ENCODE measurements around the gene TDRD3. TPM values are rescaled to one million over a fixed set of nuclear protein-coding genes. Genes with fewer than 3 reads are reported as not detected.

Gene TDRD3
- total RNA-seq, 1 experiment from 2014 or later, result 10.8 TPM

DNA sequence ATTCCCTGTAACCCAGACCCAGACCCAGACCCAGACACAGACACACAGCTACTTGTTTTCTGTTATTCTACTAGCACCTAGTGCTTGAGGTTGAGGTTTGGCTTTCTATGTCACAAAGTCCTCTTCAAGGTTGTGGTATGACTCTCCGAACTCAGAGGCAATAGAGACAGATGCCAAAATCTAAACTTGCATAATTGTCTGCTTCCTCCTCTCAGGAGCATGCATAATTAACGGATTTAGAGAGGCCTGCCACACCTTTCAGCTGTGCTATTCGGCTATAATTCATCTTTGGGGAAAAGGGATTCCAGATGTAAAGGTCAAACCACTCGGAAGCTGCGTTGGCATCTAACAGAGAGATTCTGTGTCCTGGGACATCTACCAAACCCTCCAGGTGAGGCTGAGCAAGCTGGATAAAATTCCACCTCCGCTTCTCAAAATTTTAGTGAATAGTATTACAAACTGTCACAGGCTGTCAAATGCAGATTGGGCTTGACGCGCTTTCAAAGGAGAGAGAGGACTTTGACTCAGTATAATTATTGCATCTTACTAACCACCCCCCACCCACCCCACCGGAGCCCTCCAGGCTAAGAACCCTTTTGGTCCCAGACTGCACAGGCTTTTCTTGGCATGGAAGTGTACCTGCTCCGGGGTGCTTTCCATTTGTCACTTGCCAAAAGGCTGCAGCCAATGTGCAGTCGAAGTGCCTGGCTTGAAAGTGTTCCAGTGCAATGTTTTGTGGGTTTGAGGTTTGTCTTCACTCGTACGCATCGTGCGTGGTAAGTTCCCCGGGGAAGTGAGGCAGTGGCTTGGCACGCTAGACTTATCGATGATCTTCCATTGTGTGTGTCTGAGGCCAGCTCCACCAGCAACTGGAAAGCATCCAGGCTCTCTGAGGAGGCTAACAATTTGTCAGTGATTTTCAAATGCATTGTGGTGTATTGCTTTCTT, 194.1 kb downstream of the TDRD3 start:
- H3K4me3 ChIP-seq (ENCODE audit: low read depth in 2 of 2, low read length in 2 of 2), result no peak overlapping the region

DNA sequence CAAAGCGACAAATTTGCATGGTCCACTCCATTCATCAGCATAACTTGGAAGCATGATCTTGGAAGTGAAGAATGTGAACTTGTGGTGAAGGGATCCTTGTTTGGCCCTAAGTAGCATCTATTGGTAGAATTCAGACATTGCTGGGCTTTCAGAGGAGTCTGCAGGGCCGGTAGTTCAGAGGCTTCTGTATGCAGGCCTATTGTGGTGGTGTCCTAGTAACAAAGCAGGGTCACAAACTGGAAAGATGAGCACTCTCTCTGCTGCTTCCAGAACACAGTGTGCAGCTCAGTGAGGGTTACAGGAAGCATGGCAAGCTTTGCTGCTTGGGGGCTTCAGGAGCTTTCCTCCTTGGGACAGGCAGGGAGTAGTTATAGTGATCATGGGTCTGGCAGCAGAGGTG, 206.0 kb downstream of the TDRD3 start:
- H3K4me3 ChIP-seq (ENCODE audit: low read depth in 2 of 2, low read length in 2 of 2), result no peak overlapping the region
- no peaks in the 10 kb centered on the region for H3K36me3 ChIP-seq (ENCODE audit: control insufficient read depth, insufficient read depth, low read length)
- no peaks in the 10 kb centered on the region for H3K9me3 ChIP-seq (ENCODE audit: control insufficient read depth, insufficient read depth, low read depth, low read length)
- H3K4me1 ChIP-seq (ENCODE audit: control insufficient read depth, insufficient read depth, low read length), result no peaks in the 10 kb centered on the region
- intact Hi-C loops (cut with micrococcal nuclease; ENCODE audit: unreplicated experiment) (no loop called here), in situ Hi-C loops (cut with HindIII; ENCODE audit: low pct_unique_long_range_greater_than_20kb, low sequenced_read_pairs) (no loop called here)
- no peaks in the 10 kb centered on the region for H3K27me3 ChIP-seq (ENCODE audit: control insufficient read depth, insufficient read depth, low read length)
- TF ChIP-seq, protein P1, sequence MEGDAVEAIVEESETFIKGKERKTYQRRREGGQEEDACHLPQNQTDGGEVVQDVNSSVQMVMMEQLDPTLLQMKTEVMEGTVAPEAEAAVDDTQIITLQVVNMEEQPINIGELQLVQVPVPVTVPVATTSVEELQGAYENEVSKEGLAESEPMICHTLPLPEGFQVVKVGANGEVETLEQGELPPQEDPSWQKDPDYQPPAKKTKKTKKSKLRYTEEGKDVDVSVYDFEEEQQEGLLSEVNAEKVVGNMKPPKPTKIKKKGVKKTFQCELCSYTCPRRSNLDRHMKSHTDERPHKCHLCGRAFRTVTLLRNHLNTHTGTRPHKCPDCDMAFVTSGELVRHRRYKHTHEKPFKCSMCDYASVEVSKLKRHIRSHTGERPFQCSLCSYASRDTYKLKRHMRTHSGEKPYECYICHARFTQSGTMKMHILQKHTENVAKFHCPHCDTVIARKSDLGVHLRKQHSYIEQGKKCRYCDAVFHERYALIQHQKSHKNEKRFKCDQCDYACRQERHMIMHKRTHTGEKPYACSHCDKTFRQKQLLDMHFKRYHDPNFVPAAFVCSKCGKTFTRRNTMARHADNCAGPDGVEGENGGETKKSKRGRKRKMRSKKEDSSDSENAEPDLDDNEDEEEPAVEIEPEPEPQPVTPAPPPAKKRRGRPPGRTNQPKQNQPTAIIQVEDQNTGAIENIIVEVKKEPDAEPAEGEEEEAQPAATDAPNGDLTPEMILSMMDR (IDR thresholded peaks at IDR 0.05), result no peak
- TF ChIP-seq REST (IDR thresholded peaks at IDR 0.05; ENCODE audit: insufficient read depth in 1 of 2, low read depth in 2 of 2, low read length in 1 of 2) (no peak), POLR2AphosphoS5 (IDR thresholded peaks at IDR 0.05; ENCODE audit: low read depth, low read length) (no peak), SIN3A (IDR thresholded peaks at IDR 0.05; ENCODE audit: borderline replicate concordance, insufficient read depth, low read depth, low read length) (no peak), TCF7L2 (IDR thresholded peaks at IDR 0.05; ENCODE audit: low read depth, low read length) (no peak)
- no peak for DNase-seq (ENCODE audit: low read depth, low spot score)
- no peak for ATAC-seq
- no TSS peak for BruUV-seq (replicated peaks)
- H3K27ac ChIP-seq (ENCODE audit: low read length), result no peak overlapping the region
- ChIA-PET CTCF (interaction anchor here (0.6 kb wide), 1 partner anchor 220 kb away, joined by 7 read pairs; no protein-coding TSS in a partner anchor), POLR2A (no interaction called here)

More for the DNA sequence above, 194.1 kb downstream of the TDRD3 start:
- ChIA-PET CTCF (no interaction called here), POLR2A (no interaction called here)
- TF ChIP-seq POLR2AphosphoS5 (IDR thresholded peaks at IDR 0.05; ENCODE audit: low read depth, low read length) (no peak), TCF7L2 (IDR thresholded peaks at IDR 0.05; ENCODE audit: low read depth, low read length) (no peak), SIN3A (IDR thresholded peaks at IDR 0.05; ENCODE audit: borderline replicate concordance, insufficient read depth, low read depth, low read length) (no peak), REST (IDR thresholded peaks at IDR 0.05; ENCODE audit: insufficient read depth in 1 of 2, low read depth in 2 of 2, low read length in 1 of 2) (no peak)
- TF ChIP-seq, protein P1 (IDR thresholded peaks at IDR 0.05), result no peak
- intact Hi-C loops (cut with micrococcal nuclease; ENCODE audit: unreplicated experiment), result no loop called here
- Histone ChIP-seq H3K27me3 (ENCODE audit: control insufficient read depth, insufficient read depth, low read length) (no peaks in the 10 kb centered on the region), H3K36me3 (ENCODE audit: control insufficient read depth, insufficient read depth, low read length) (no peaks in the 10 kb centered on the region), H3K27ac (ENCODE audit: low read length) (no peak overlapping the region), H3K9me3 (ENCODE audit: control insufficient read depth, insufficient read depth, low read depth, low read length) (no peaks in the 10 kb centered on the region), H3K4me1 (ENCODE audit: control insufficient read depth, insufficient read depth, low read length) (no peaks in the 10 kb centered on the region)
- no TSS peak for BruUV-seq (replicated peaks)
- ATAC-seq (no peak), DNase-seq (ENCODE audit: low read depth, low spot score) (no peak)
- in situ Hi-C loops (cut with HindIII; ENCODE audit: low pct_unique_long_range_greater_than_20kb, low sequenced_read_pairs), result no loop called here

Data from Panc1 (cell line).